ENCODE results near the gene MRPS26.

DNA sequence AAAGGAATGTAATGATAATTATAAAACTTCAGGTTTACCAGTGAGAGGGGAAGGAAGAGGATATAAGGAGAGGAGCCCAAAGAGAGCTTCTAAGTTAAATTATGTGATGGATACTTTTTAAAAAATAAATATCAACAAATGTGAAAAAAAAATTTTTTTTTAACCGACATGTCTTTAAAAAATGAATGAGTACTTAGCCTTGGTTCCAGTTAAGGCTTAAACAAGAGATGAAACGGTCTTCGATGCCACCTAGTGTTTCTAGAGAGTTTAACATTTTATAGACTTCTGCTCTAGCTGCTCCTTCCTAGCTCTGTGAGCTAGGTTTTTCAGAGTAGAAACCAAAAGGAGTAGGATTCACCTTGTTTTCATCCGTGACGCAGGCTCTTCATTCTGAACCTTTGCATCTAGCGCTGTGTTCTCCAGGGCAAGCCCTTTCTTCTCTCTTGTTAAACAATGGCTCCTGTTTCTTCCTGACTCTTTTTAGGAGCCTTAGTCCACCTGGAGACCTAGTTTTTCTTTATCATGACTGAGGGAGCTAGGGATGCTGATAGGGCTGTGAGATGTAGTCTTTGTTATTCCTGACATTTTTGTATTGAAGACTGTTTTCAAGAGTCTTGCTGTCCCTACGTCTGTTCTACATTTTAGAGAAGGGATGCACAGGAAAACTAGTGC lies 44.9 kb upstream of the MRPS26 start:
- TF ChIP-seq EP300 (IDR thresholded peaks at IDR 0.05; ENCODE audit: low read depth) (no peak), POLR2A (IDR thresholded peaks at IDR 0.05) (no peak)
- TF ChIP-seq, protein P1, sequence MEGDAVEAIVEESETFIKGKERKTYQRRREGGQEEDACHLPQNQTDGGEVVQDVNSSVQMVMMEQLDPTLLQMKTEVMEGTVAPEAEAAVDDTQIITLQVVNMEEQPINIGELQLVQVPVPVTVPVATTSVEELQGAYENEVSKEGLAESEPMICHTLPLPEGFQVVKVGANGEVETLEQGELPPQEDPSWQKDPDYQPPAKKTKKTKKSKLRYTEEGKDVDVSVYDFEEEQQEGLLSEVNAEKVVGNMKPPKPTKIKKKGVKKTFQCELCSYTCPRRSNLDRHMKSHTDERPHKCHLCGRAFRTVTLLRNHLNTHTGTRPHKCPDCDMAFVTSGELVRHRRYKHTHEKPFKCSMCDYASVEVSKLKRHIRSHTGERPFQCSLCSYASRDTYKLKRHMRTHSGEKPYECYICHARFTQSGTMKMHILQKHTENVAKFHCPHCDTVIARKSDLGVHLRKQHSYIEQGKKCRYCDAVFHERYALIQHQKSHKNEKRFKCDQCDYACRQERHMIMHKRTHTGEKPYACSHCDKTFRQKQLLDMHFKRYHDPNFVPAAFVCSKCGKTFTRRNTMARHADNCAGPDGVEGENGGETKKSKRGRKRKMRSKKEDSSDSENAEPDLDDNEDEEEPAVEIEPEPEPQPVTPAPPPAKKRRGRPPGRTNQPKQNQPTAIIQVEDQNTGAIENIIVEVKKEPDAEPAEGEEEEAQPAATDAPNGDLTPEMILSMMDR (IDR thresholded peaks at IDR 0.05) = peak in 4 of 5 experiments; percentile 29 to 47 (median 34)

Data from transverse colon (tissue), 3 donors.